Measurements from ENCODE around the gene LRMDA.

- TF ChIP-seq, protein P1, sequence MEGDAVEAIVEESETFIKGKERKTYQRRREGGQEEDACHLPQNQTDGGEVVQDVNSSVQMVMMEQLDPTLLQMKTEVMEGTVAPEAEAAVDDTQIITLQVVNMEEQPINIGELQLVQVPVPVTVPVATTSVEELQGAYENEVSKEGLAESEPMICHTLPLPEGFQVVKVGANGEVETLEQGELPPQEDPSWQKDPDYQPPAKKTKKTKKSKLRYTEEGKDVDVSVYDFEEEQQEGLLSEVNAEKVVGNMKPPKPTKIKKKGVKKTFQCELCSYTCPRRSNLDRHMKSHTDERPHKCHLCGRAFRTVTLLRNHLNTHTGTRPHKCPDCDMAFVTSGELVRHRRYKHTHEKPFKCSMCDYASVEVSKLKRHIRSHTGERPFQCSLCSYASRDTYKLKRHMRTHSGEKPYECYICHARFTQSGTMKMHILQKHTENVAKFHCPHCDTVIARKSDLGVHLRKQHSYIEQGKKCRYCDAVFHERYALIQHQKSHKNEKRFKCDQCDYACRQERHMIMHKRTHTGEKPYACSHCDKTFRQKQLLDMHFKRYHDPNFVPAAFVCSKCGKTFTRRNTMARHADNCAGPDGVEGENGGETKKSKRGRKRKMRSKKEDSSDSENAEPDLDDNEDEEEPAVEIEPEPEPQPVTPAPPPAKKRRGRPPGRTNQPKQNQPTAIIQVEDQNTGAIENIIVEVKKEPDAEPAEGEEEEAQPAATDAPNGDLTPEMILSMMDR (IDR thresholded peaks at IDR 0.05) = no peak
- TF ChIP-seq POLR2A (IDR thresholded peaks at IDR 0.05) = no peak
These were observed 68.2 kb downstream of the LRMDA start for GRCh38 chr10:75499556-75500160.

All from tibial nerve (tissue), 3 donors.